Breast epithelium (tissue), 4 donors: Measurements from ENCODE around the gene TCN2. TPM values are rescaled to one million over a fixed set of nuclear protein-coding genes. Genes with fewer than 3 reads are reported as not detected.
A peak's percentile ranks its signal among the peaks of the same experiment; 100 is the strongest.
"Not testable (repeated sequence)": the region's sequence is repeated elsewhere in the genome, so short reads cannot be mapped to it uniquely, and the experiment has no call there.

Source experiments
- DNase-seq, 2 donors: peaks; one replicate each; pipeline ENCODE4 v3.0.0-alpha.2; 2019; ENCODE audit warnings: low spot score in 2 of 2
- H3K27ac ChIP-seq, 2 donors: fragments of 200-600 bp; sonication (generic) in 1 of 2; one replicate each; pipeline ENCODE4 v1.5.1; 2016 to 2019; ENCODE audit warnings: mild to moderate bottlenecking in 1 of 2
- H3K27me3 ChIP-seq, 2 donors: fragments of 200-600 bp; sonication (generic) in 1 of 2; one replicate each; pipeline versions ENCODE4 v1.5.1 to v1.6.0; 2017 to 2019; ENCODE audit warnings: control low read depth in 1 of 2, mild to moderate bottlenecking in 1 of 2
- H3K36me3 ChIP-seq: fragments of 200-600 bp; one replicate; pipeline ENCODE4 v1.5.1; 2019
- H3K4me1 ChIP-seq, 2 donors: fragments of 200-600 bp; sonication (generic); one replicate each; pipeline ENCODE4 v1.5.1; 2016 to 2019; ENCODE audit warnings: control low read depth in 1 of 2
- H3K4me3 ChIP-seq, 3 donors: fragments of 200-600 bp; sonication (generic); 1 replicate in 2 of 3; 2 replicates in 1 of 3; pipeline ENCODE4 v1.5.1; 2016 to 2019; ENCODE audit warnings: mild to moderate bottlenecking in 3 of 3, moderate library complexity in 2 of 3
- H3K9me3 ChIP-seq, 2 donors: fragments of 200-600 bp; sonication (generic) in 1 of 2; one replicate each; pipeline ENCODE4 v1.5.1; 2016 to 2019; ENCODE audit warnings: control low read depth in 1 of 2
- CTCF ChIP-seq, 3 donors: fragments of 450-650 bp; IDR thresholded peaks; one replicate each; pipeline ENCODE4 v1.5.1; 2016 to 2017; ENCODE audit warnings: antibody characterized with exemption in 3 of 3, mild to moderate bottlenecking in 3 of 3, moderate library complexity in 3 of 3
- POLR2A ChIP-seq: fragments of 450-650 bp; IDR thresholded peaks from one replicate; pipeline ENCODE4 v1.6.1; 2016; ENCODE audit warnings: antibody characterized with exemption, mild to moderate bottlenecking, moderate library complexity
- POLR2AphosphoS5 ChIP-seq, 3 donors: sonication (generic); formaldehyde crosslinking; IDR thresholded peaks; one replicate each; pipeline ENCODE4 v1.6.1; 2017; ENCODE audit warnings: antibody characterized with exemption in 3 of 3
- intact Hi-C: fragments of 100-400 bp; cut with DNase I; formaldehyde crosslinking; loops from one replicate; pipeline ENCODE4 v1.15.1; 2023; ENCODE audit warnings: low total_unique reads
- total RNA-seq, 3 donors: library from RNA; depleted of rRNA; stranded (reverse); fragments of >200 nt; gene quantifications; one replicate each; pipeline ENCODE4 v1.1.0, GENCODE V29; 2016

The TCN2 gene
- total RNA-seq, result 10 to 100 TPM; 32.4 to 69.8 (median 36.7) TPM

GRCh38 chr22:30606455-30607299 is at the start of gene TCN2:
TCN2 (plus strand) TSS chr22:30607174; CDS start chr22:30607332, 158 bp downstream.
- Histone ChIP-seq H3K27ac (peak within 1 kb of the TSS; percentile 73 to 87), H3K4me1 (peaks cover 0 to 7% of the 10 kb centered on the region in 2 donors), H3K4me3 (peak within 1 kb of the TSS; percentile 56 to 83 (median 68)), H3K27me3 (no peaks in the 10 kb centered on the region), H3K9me3 (no peaks in the 10 kb centered on the region), H3K36me3 (no peaks in the 10 kb centered on the region)
- intact Hi-C loops, result no loop called here
- DNase-seq, result peak; percentile 57 to 67
- TF ChIP-seq POLR2AphosphoS5 (IDR thresholded peaks at IDR 0.05) (peak in 1 of 3 donors; percentile 10), CTCF (IDR thresholded peaks at IDR 0.05) (peak in 1 of 3 donors; percentile 7), POLR2A (no peak)

- no peak overlapping the region for H3K4me3 ChIP-seq
- intact Hi-C loops, result no loop called here
- H3K9me3 ChIP-seq, result no peaks in the 10 kb centered on the region
- no peaks in the 10 kb centered on the region for H3K27me3 ChIP-seq
- H3K4me1 ChIP-seq, result no peaks in the 10 kb centered on the region
- no peak overlapping the region for H3K27ac ChIP-seq
- DNase-seq, result no peak
- H3K36me3 ChIP-seq, result no peaks in the 10 kb centered on the region
- TF ChIP-seq CTCF (IDR thresholded peaks at IDR 0.05) (no peak), POLR2A (no peak), POLR2AphosphoS5 (IDR thresholded peaks at IDR 0.05) (no peak)
Observed at GRCh38 chr22:30557243-30557642, 49.7 kb upstream of the TCN2 start.

GRCh38 chr22:30559889-30560288 is 47.1 kb upstream of the TCN2 start:
- no peak for DNase-seq
- Histone ChIP-seq H3K27me3 (no peaks in the 10 kb centered on the region), H3K4me1 (no peaks in the 10 kb centered on the region), H3K4me3 (no peak overlapping the region), H3K9me3 (no peaks in the 10 kb centered on the region), H3K36me3 (no peaks in the 10 kb centered on the region), H3K27ac (no peak overlapping the region)
- intact Hi-C loops, result no loop called here
- TF ChIP-seq CTCF (IDR thresholded peaks at IDR 0.05) (no peak), POLR2A (no peak), POLR2AphosphoS5 (IDR thresholded peaks at IDR 0.05) (no peak)

- H3K4me3 ChIP-seq, H3K4me1 ChIP-seq, H3K27me3 ChIP-seq, H3K9me3 ChIP-seq, intact Hi-C loops, H3K27ac ChIP-seq, DNase-seq, H3K36me3 ChIP-seq: not testable (repeated sequence)
Observed at GRCh38 chr22:30560643-30561202, 46.3 kb upstream of the TCN2 start.

- H3K4me3 ChIP-seq, result no peak overlapping the region
- no peak for DNase-seq
- H3K27me3 ChIP-seq, result no peaks in the 10 kb centered on the region
- no peaks in the 10 kb centered on the region for H3K9me3 ChIP-seq
- no peaks in the 10 kb centered on the region for H3K36me3 ChIP-seq
- intact Hi-C loops, result no loop called here
- no peak overlapping the region for H3K27ac ChIP-seq
- H3K4me1 ChIP-seq, result no peaks in the 10 kb centered on the region
- TF ChIP-seq POLR2AphosphoS5 (IDR thresholded peaks at IDR 0.05) (no peak), CTCF (IDR thresholded peaks at IDR 0.05) (no peak), POLR2A (no peak)
Observed at GRCh38 chr22:30561402-30562189, 45.4 kb upstream of the TCN2 start.
